OCI-M1 (cell line): ENCODE data around the gene ARMC6.
A peak's percentile ranks its signal among the peaks of the same experiment; 100 is the strongest.

ENCODE experiments used
- DNase-seq: peaks from one replicate; lab custom pipeline; 2025; lab: John Stamatoyannopoulos, UW

Gene ARMC6

GRCh38 chr19:19033426-19034203 is at the start of gene ARMC6, which contains the start of gene SUGP2:
Gene ARMC6, plus strand, starts transcription at chr19:19033603. Its CDS starts 607 bp downstream, at chr19:19034210.
Gene SUGP2, minus strand, starts transcription at chr19:19033517. Its CDS starts 2,446 bp downstream, at chr19:19031071.
- peak; percentile 93 for DNase-seq

GRCh38 chr19:18984251-18984650 is 49.2 kb upstream of the ARMC6 start:
- no peak for DNase-seq

- peak; percentile 54 for DNase-seq
Observed at GRCh38 chr19:18985257-18985656, 48.1 kb upstream of the ARMC6 start.

- DNase-seq: no peak
Observed at GRCh38 chr19:18987456-18987855, 45.9 kb upstream of the ARMC6 start.

- no peak for DNase-seq
Observed at GRCh38 chr19:18989316-18989715, 44.1 kb upstream of the ARMC6 start.

- no peak for DNase-seq
Observed at GRCh38 chr19:18990128-18990708, 43.2 kb upstream of the ARMC6 start.

GRCh38 chr19:18991006-18991405 is 42.4 kb upstream of the ARMC6 start:
- DNase-seq: no peak

GRCh38 chr19:18991468-18991867 is 41.9 kb upstream of the ARMC6 start:
- DNase-seq: no peak

GRCh38 chr19:18992696-18993095 is 40.7 kb upstream of the ARMC6 start:
- no peak for DNase-seq

- no peak for DNase-seq
Observed at GRCh38 chr19:18993115-18993514, 40.3 kb upstream of the ARMC6 start.

- DNase-seq: peak; percentile 71
Observed at GRCh38 chr19:18995804-18996241, 37.6 kb upstream of the ARMC6 start.

GRCh38 chr19:18996351-18996750 is 37.1 kb upstream of the ARMC6 start:
- DNase-seq: no peak

GRCh38 chr19:18996796-18997394 is 36.5 kb upstream of the ARMC6 start:
- no peak for DNase-seq

- no peak for DNase-seq
Observed at GRCh38 chr19:18998276-18998675, 35.1 kb upstream of the ARMC6 start.

- DNase-seq: no peak
Observed at GRCh38 chr19:18999016-18999758, 34.2 kb upstream of the ARMC6 start.

- DNase-seq: no peak
Observed at GRCh38 chr19:18999896-19000620, 33.3 kb upstream of the ARMC6 start.

GRCh38 chr19:19004144-19004543 is 29.3 kb upstream of the ARMC6 start:
- no peak for DNase-seq

- no peak for DNase-seq
Observed at GRCh38 chr19:19006213-19006612, 27.2 kb upstream of the ARMC6 start.

GRCh38 chr19:19009951-19010350 is 23.5 kb upstream of the ARMC6 start:
- no peak for DNase-seq

- no peak for DNase-seq
Observed at GRCh38 chr19:19010551-19010950, 22.9 kb upstream of the ARMC6 start.

- DNase-seq: no peak
Observed at GRCh38 chr19:19021115-19021514, 12.3 kb upstream of the ARMC6 start.
